ENCODE measurements around the gene RETNLB.

GRCh38 chr3:108804437-108804836, 47.2 kb upstream of the RETNLB start:
- TF ChIP-seq, protein P1, sequence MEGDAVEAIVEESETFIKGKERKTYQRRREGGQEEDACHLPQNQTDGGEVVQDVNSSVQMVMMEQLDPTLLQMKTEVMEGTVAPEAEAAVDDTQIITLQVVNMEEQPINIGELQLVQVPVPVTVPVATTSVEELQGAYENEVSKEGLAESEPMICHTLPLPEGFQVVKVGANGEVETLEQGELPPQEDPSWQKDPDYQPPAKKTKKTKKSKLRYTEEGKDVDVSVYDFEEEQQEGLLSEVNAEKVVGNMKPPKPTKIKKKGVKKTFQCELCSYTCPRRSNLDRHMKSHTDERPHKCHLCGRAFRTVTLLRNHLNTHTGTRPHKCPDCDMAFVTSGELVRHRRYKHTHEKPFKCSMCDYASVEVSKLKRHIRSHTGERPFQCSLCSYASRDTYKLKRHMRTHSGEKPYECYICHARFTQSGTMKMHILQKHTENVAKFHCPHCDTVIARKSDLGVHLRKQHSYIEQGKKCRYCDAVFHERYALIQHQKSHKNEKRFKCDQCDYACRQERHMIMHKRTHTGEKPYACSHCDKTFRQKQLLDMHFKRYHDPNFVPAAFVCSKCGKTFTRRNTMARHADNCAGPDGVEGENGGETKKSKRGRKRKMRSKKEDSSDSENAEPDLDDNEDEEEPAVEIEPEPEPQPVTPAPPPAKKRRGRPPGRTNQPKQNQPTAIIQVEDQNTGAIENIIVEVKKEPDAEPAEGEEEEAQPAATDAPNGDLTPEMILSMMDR (IDR thresholded peaks at IDR 0.05): no peak
- no peak for TF ChIP-seq ZFX (IDR thresholded peaks at IDR 0.05; ENCODE audit: borderline replicate concordance)

Data from 22Rv1 (cell line).